Measurements from ENCODE around the gene GNG11. TPM values are rescaled to one million over a fixed set of nuclear protein-coding genes. Genes with fewer than 3 reads are reported as not detected.

Gene GNG11
- total RNA-seq, 1 donor from 2014 or later = 29.6 TPM

DNA sequence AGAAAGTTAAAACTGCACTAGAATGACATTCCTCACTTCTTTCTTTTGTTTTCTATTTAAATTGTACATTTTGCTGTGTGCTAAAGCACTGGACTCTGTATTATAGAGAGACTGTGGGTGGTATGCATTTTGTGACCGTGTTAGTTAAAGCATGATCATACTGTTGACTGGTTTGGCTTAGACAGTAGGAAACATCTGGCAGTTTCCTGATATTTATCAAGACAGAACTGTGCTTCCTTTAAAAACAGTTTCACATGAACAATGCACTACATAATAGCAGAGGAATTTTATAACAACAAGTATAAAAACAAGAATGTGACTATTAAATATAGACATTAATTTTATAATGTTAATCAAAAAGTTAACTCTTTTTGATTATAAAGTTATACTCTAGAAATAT lies 23.1 kb downstream of the GNG11 start:
- no peaks in the 10 kb centered on the region for H3K27me3 ChIP-seq (ENCODE audit: low read depth)
- no peaks in the 10 kb centered on the region for H3K9me3 ChIP-seq (replicated peaks)
- DNase-seq = no peak
- H3K4me3 ChIP-seq = no peak overlapping the region
- intact Hi-C loops (cut with micrococcal nuclease) = no loop called here
- H3K36me3 ChIP-seq = no peaks in the 10 kb centered on the region
- peak overlapping the region; percentile 81 for H3K27ac ChIP-seq (replicated peaks)
- peaks cover 33% of the 10 kb centered on the region for H3K4me1 ChIP-seq
- no peak for TF ChIP-seq CTCF (IDR thresholded peaks at IDR 0.05; ENCODE audit: borderline replicate concordance)

- H3K9me3 ChIP-seq (replicated peaks) = no peaks in the 10 kb centered on the region
- no peaks in the 10 kb centered on the region for H3K27me3 ChIP-seq (ENCODE audit: low read depth)
- no peak for TF ChIP-seq CTCF (IDR thresholded peaks at IDR 0.05; ENCODE audit: borderline replicate concordance)
- no peak for DNase-seq
- intact Hi-C loops (cut with micrococcal nuclease) = no loop called here
- no peak overlapping the region for H3K4me3 ChIP-seq
- H3K4me1 ChIP-seq = peaks cover 33% of the 10 kb centered on the region
- peak overlapping the region; percentile 81 for H3K27ac ChIP-seq (replicated peaks)
- H3K36me3 ChIP-seq = no peaks in the 10 kb centered on the region
Measured at GRCh38 chr7:93945083-93945482, 23.5 kb downstream of the GNG11 start.

GRCh38 chr7:93945756-93946535 lies 24.4 kb downstream of the GNG11 start:
- H3K9me3 ChIP-seq (replicated peaks) = no peaks in the 10 kb centered on the region
- H3K27me3 ChIP-seq (ENCODE audit: low read depth) = no peaks in the 10 kb centered on the region
- H3K36me3 ChIP-seq = no peaks in the 10 kb centered on the region
- H3K4me3 ChIP-seq = no peak overlapping the region
- intact Hi-C loops (cut with micrococcal nuclease) = no loop called here
- H3K4me1 ChIP-seq = peaks cover 33% of the 10 kb centered on the region
- peak overlapping the region; percentile 81 for H3K27ac ChIP-seq (replicated peaks)
- DNase-seq = no peak
- no peak for TF ChIP-seq CTCF (IDR thresholded peaks at IDR 0.05; ENCODE audit: borderline replicate concordance)

DNA sequence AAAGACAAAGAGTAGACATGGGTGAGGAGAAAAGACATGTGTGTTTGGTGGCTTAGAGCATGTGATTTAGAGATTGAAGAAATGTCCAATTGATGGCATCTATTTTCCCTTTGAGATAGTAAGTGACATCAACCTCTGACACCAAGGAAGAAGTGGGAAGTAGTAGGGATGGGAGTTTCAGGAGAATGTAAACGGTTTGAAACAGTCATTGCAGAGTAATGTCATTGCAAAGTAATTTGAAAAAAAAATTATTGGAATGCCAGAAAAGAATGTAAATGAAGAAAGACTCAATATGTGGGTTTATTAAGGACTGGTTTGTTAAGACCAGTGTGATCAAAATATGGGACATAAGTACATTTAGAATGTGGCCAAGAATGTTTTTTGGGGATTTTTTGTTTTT lies 26.6 kb downstream of the GNG11 start:
- Histone ChIP-seq H3K4me1 (peaks cover 33% of the 10 kb centered on the region), H3K27me3 (ENCODE audit: low read depth) (no peaks in the 10 kb centered on the region), H3K36me3 (no peaks in the 10 kb centered on the region), H3K9me3 (replicated peaks) (no peaks in the 10 kb centered on the region), H3K4me3 (no peak overlapping the region), H3K27ac (replicated peaks) (no peak overlapping the region)
- TF ChIP-seq CTCF (IDR thresholded peaks at IDR 0.05; ENCODE audit: borderline replicate concordance) = no peak
- intact Hi-C loops (cut with micrococcal nuclease) = no loop called here
- DNase-seq = no peak

GRCh38 chr7:93948873-93949272 lies 27.3 kb downstream of the GNG11 start:
- H3K27me3 ChIP-seq (ENCODE audit: low read depth) = no peaks in the 10 kb centered on the region
- intact Hi-C loops (cut with micrococcal nuclease) = no loop called here
- DNase-seq = no peak
- H3K36me3 ChIP-seq = no peaks in the 10 kb centered on the region
- peaks cover 31% of the 10 kb centered on the region for H3K4me1 ChIP-seq
- TF ChIP-seq CTCF (IDR thresholded peaks at IDR 0.05; ENCODE audit: borderline replicate concordance) = no peak
- no peaks in the 10 kb centered on the region for H3K9me3 ChIP-seq (replicated peaks)
- H3K4me3 ChIP-seq = no peak overlapping the region
- H3K27ac ChIP-seq (replicated peaks) = peak overlapping the region; percentile 13
